Pons (tissue), 1 donor: Measurements from ENCODE around the gene CCNJL.

Experiments
- DNase-seq: peaks from one replicate; pipeline ENCODE4 v3.0.0-alpha.2; 2016; ENCODE audit warnings: low spot score

CCNJL gene

DNA sequence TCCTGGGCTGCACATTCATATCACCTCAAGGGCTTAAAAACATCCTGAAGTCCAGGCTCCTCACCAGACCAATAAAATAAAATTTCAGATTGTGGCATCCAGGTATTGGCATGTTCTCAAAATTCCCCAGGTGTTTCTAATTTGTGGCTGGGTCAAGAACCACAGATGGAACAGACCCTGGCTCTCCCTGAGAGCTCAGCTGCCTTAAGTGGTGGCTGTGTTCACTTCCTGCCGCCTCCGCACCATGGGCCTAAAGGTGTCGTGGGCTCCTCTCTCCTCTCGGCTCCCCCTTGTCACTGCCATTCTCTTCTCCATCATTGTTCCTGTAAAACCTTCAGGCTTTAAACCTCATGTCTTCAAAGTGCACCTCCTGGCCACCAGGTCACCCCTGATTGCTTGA, 17.8 kb upstream of the CCNJL start:
- DNase-seq, result no peak

DNA sequence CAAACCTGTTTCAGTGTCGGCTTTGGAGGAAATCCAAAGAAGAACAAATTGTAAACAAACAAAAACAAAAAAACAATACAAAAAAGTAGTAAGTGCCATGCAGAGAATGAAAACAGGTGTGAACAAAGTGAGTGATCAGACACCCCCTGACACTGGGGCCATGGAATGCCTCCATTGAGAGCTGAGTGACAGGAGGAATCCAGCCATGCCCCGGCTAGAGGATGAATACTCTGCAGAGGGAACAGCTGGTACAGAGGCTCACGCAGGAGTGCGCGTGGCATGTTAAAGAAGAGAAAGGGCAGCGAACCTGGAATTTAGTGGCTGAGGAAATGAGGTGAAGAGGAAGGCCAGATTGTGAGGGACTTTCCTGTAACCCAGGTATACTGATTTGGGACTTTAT, 15.5 kb upstream of the CCNJL start:
- DNase-seq, result no peak

- no peak for DNase-seq
Measured at GRCh38 chr5:160326981-160327380, 14.6 kb upstream of the CCNJL start.

DNA sequence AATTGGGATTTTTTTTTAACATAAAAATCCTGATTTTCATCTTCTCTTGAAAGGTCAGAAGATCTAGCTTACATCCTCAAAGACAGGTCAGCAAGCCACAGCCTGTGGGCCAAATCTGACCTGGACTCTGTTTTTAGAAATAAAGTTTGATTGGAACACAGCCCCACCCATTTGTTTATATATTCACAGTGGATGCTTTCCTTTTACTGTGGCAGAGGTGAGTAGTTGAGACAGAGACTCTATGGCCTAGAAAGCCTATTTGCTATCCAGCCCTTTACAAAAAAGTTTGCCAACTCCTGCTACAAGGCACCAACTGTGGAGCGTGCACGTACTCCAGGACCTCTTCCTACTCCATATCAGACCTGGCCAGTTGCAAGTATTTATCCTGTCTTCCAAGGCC, 13.4 kb upstream of the CCNJL start:
- DNase-seq, result no peak

- no peak for DNase-seq
Measured at GRCh38 chr5:160324886-160325285, 12.5 kb upstream of the CCNJL start.

DNA sequence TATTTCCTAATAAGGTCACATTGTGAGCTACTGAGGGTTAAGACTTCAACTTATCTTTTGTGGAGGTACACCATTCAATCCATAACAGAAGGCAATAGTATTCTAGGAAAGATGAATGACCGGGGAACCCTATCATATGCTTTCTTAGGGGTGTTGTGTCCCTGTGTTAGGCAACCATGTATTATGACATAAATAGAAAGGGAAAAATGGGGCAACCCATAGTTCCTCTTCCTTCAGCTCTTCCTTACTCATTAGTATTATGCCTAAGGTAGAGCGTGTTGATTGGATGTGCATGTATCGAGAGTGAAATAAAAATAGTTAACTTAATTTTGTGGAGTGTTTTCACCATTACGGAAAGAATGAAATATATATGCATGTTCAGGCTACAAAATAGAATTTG, 6.0 kb upstream of the CCNJL start:
- no peak for DNase-seq

- no peak for DNase-seq
Measured at GRCh38 chr5:160317434-160317833, 5.1 kb upstream of the CCNJL start.

- DNase-seq, result no peak
Measured at GRCh38 chr5:160315968-160316367, 3.6 kb upstream of the CCNJL start.

- DNase-seq, result no peak
Measured at GRCh38 chr5:160312960-160313727, 780 bp upstream of the CCNJL start.

- no peak for DNase-seq
Measured at GRCh38 chr5:160311491-160312133, 752 bp downstream of the CCNJL start.

DNA sequence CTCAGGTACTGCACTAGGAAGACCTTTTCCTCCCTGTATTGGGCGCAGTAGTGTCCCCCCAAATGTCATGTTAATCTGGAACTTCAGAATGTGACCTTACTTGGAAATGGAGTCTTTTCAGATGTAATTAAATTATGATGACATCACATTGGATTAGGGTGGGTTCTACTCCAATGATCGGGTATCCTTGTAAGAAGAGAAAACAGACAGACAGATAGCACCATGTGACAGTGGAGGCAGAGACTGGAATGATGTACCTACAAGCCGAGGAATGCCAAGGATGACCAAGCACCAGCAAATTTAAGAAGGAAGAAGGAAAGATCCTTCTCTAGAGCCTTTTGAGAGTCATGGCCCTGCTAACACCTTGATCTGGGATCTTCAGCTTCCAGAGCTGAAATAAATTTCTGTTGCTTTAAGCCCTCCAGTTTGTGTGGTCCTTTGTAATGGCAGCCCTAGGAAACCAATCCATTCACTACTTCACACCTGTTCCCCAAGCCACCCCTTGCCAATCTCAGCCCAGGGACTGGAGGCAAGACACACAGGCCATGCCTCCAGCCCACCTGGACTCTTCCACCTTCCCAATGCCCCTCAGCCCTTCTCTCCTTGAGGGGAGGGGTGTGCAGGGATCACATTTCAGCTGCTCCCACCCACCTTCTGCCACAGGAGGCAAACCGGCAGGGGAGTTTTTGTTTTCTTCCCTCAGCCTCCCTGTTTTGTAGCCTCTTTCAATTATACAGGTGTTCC, 1.6 kb downstream of the CCNJL start:
- DNase-seq, result no peak

DNA sequence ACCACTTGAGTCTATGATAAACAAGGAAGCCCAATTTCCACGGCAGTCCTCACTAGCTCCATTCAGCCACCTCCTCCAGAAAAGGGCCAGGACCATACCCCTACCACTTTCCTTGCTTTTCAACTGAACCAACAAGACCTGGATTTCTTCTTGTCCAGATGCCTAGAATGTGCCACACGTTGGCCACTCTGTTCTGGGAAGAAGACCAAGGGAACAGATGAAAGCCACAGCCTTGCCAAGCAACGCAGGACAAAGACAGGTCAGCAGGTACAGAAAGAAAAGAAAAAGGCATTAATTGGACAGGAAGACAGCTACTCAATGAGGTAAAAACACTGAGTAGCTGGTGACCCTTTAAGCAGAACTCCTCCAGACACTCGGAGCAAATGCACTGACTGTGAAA, 2.2 kb downstream of the CCNJL start:
- DNase-seq, result no peak

- DNase-seq, result no peak
Measured at GRCh38 chr5:160306696-160307095, 5.7 kb downstream of the CCNJL start.

- DNase-seq, result no peak
Measured at GRCh38 chr5:160305319-160305718, 7.0 kb downstream of the CCNJL start.

- DNase-seq, result no peak
Measured at GRCh38 chr5:160303690-160304089, 8.7 kb downstream of the CCNJL start.

- DNase-seq, result no peak
Measured at GRCh38 chr5:160298189-160298588, 14.2 kb downstream of the CCNJL start.

DNA sequence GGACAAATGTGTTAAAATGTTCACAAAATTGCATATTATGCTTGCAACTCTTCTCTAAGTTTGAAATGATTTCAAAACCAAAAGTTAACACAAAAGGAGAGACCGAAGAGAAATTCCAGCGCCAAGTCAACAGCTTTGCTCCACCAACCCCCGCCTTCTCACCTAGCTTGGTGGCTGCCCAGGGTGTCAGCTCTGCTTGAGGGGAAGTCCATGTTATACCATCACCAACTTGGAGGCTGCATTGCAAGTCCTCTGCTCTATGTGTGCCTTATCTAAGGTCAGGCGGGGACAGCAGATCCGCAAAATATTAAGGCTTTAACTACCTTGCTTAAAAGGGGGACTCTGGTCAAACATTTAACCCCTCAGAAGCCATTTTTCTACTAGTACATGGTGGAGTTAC, 14.6 kb downstream of the CCNJL start:
- no peak for DNase-seq

DNA sequence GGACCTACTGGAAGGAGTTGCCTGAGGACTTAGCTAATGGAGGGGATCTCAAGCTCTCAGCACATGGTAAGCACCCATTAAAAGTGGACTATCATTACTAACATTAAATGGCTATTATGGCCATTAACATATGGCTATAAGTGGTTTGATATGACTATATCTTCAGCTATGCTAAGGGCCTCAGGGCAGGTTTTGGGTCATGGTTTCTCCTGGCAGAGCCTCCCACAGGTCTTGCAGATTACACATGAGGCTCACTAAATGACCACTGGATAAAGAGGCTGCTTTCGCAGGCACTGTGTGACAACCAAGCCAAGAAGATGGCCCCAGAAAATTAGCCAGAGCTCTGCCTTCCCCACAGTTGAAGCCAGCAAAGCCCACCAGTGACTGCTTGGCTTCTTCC, 15.4 kb downstream of the CCNJL start:
- no peak for DNase-seq

DNA sequence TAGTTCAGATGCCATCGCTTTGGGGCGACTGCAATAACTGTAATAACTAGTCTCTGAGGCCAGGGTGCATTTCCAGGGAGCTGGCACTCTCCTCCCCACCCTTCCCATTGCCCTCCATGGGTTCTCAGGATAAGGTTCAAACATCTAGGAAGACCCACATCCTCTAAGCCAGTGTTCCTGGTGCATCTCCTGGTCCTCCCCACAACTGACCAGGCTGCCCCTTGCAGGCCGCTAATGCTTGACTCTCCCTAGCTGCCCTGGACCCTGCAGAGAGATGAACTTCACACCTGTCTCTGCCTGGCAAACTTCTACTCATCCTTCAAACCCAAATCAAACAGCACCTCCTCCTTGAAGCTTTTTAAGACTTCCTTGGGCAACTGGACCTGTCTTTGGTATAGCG, 15.9 kb downstream of the CCNJL start:
- no peak for DNase-seq

GRCh38 chr5:160293901-160294561, 18.3 kb downstream of the CCNJL start:
- DNase-seq, result no peak

DNA sequence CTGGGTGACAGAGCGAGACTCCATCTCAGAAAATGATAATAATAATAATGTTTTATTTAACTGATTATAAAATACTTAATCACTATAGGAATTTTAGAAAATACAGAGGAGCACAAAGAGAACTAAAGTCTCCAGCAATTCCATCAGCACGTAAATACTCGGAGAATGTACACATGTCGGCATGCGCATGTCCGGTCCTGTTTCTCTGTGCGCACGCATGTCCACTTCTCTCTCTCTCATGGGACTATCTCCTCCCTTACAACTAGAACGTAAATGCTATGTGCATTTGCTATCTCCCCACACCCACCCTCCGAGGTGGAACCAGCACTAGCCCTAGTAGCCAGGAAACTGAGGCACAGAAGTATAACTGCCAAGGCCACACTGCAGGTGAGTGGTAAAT, 19.0 kb downstream of the CCNJL start:
- DNase-seq, result no peak

- no peak for DNase-seq
Measured at GRCh38 chr5:160291467-160291866, 20.9 kb downstream of the CCNJL start.

DNA sequence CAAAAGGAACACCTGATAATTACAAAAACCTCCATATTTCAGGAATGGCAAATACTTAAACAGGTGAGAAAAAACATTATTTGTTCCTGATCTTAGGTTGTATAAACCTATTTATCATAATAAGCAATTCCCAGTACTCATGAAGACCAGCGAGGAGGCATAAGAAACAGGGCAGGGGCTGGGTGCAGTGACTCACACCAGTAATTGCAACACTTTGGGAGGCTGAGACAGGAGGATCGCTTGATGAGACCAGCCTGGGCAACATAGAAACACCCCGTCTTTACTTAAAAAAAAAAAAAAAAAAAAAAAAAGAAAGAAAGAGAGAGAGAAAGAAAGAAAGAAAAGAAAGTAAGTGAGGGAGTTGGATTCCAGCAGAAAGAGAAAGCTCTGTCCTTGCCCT, 21.6 kb downstream of the CCNJL start:
- DNase-seq, result no peak
